GM12878 (cell line): ENCODE data around the gene EIF4E2. TPM values are rescaled to one million over a fixed set of nuclear protein-coding genes. Genes with fewer than 3 reads are reported as not detected.

Experiments
- ATAC-seq: fragments of 200-7000 bp; cut with Tn5 transposase; 3 replicates; pipeline ENCODE4 v1.9.1; 2020; ENCODE audit warnings: mild to moderate bottlenecking, moderate library complexity
- BruUV-seq: library from RNA; stranded (reverse); fragments of 400-500 nt; replicated peaks from 2 replicates; lab custom pipeline; 2021; lab: Mats Ljungman, UMichigan
- CTCF ChIA-PET: fragments of 300-600 bp; sonication (Branson Sonifier 250); formaldehyde crosslinking; extraction: SDS; loops from one replicate; lab custom pipeline; 2021; ENCODE audit warnings: inconsistent platforms; lab: Yijun Ruan, JAX
- POLR2A ChIA-PET: fragments of 350-600 bp; formaldehyde crosslinking; extraction: SDS; loops from one replicate; lab custom pipeline; 2021; ENCODE audit warnings: inconsistent platforms; lab: Charles Lee
- RAD21 ChIA-PET: fragments of 300-600 bp; sonication (Branson Sonifier 250); formaldehyde crosslinking; loops from one replicate; lab custom pipeline; 2023; ENCODE audit warnings: antibody characterized with exemption; ENCODE audit not compliant: unreplicated experiment; lab: Charles Lee
- SMC1A ChIA-PET: fragments of 300-600 bp; sonication (Branson Sonifier 250); formaldehyde crosslinking; loops from one replicate; lab custom pipeline; 2023; ENCODE audit not compliant: unreplicated experiment, uncharacterized antibody; lab: Charles Lee
- DNase-seq: peaks from one replicate; pipeline ENCODE4 v3.0.0-alpha.2; 2011; ENCODE audit warnings: low read depth, low spot score
- FAIRE-seq: peaks from 3 replicates; lab custom pipeline; 2011; peaks lifted over from hg19 to GRCh38; lab: Jason Lieb, UNC
- H2AFZ ChIP-seq: 2 replicates; pipeline ENCODE4 v1.6.0; 2011; ENCODE audit warnings: low read depth, low read length, control low read depth; ENCODE audit not compliant: control insufficient read depth
- H3K27ac ChIP-seq: 2 replicates; pipeline ENCODE4 v1.5.1; 2011; ENCODE audit warnings: control low read depth; ENCODE audit not compliant: control insufficient read depth, insufficient read depth
- H3K27me3 ChIP-seq, 2 experiments: replicated peaks in 1 of 2; 2 replicates each; pipeline versions ENCODE4 v1.6.0 to v1.6.1; 2011; ENCODE audit warnings: low read length in 1 of 2; ENCODE audit not compliant: control insufficient read depth in 2 of 2, insufficient read depth in 2 of 2
- H3K36me3 ChIP-seq, 2 experiments: 2 replicates each; pipeline ENCODE4 v1.5.1; 2011; ENCODE audit warnings: low read length in 1 of 2; ENCODE audit not compliant: control insufficient read depth in 2 of 2, insufficient read depth in 2 of 2
- H3K4me1 ChIP-seq: 2 replicates; pipeline ENCODE4 v1.6.1; 2011; ENCODE audit warnings: mild to moderate bottlenecking, low read length, moderate library complexity, mixed read lengths; ENCODE audit not compliant: control insufficient read depth, insufficient read depth
- H3K4me2 ChIP-seq: 2 replicates; pipeline ENCODE4 v1.6.0; 2011; ENCODE audit warnings: control low read depth; ENCODE audit not compliant: control insufficient read depth, insufficient read depth
- H3K4me3 ChIP-seq: fragments of 200-600 bp; sonication (generic); 2 replicates; pipeline ENCODE4 v1.5.1; 2016
- H3K79me2 ChIP-seq: 2 replicates; pipeline ENCODE4 v1.6.0; 2011; ENCODE audit warnings: low read length; ENCODE audit not compliant: control insufficient read depth, insufficient read depth
- H3K9ac ChIP-seq: 2 replicates; pipeline ENCODE4 v1.8.0; 2011; ENCODE audit warnings: low read length, control low read depth, mixed read lengths; ENCODE audit not compliant: control insufficient read depth, insufficient read depth
- H3K9me3 ChIP-seq: replicated peaks from 3 replicates; pipeline ENCODE4 v1.5.1; 2011; ENCODE audit warnings: mild to moderate bottlenecking, low read length; ENCODE audit not compliant: control insufficient read depth, insufficient read depth
- H4K20me1 ChIP-seq: 2 replicates; pipeline ENCODE4 v1.6.0; 2011; ENCODE audit not compliant: control insufficient read depth, insufficient read depth
- BHLHE40 ChIP-seq, 2 experiments: fragments of 450-650 bp in 1 of 2; IDR thresholded peaks; 2 replicates each; pipeline ENCODE4 v1.6.1; 2011 to 2017; ENCODE audit warnings: low read depth in 2 of 2, borderline replicate concordance in 1 of 2, improper control_type of control experiment in 1 of 2, low read length in 1 of 2, mild to moderate bottlenecking in 1 of 2
- ETV6 ChIP-seq, 2 experiments: fragments of 450-650 bp in 1 of 2; IDR thresholded peaks in 1 of 2; conservative IDR thresholded peaks in 1 of 2; 2 replicates each; pipeline ENCODE4 v1.6.1; 2014; ENCODE audit warnings: antibody characterized with exemption in 1 of 2, borderline replicate concordance in 1 of 2, low read depth in 1 of 2, mild to moderate bottlenecking in 1 of 2, moderate library complexity in 1 of 2
- FOXM1 ChIP-seq: IDR thresholded peaks from 2 replicates; pipeline ENCODE4 v1.6.1; 2012; ENCODE audit warnings: low read depth, mild to moderate bottlenecking, inconsistent platforms, low read length, moderate library complexity
- LARP7 ChIP-seq: fragments of 450-650 bp; IDR thresholded peaks from 2 replicates; pipeline ENCODE4 v1.6.1; 2017; ENCODE audit warnings: mild to moderate bottlenecking
- MYC ChIP-seq: IDR thresholded peaks from 2 replicates; pipeline ENCODE4 v1.6.1; 2011; ENCODE audit warnings: mild to moderate bottlenecking, low read length, moderate library complexity, inconsistent platforms; ENCODE audit not compliant: insufficient read depth, insufficient replicate concordance, insufficient read length, severe bottlenecking
- NFXL1 ChIP-seq: fragments of 450-650 bp; IDR thresholded peaks from 2 replicates; pipeline ENCODE4 v1.6.1; 2017; ENCODE audit warnings: antibody characterized with exemption, mild to moderate bottlenecking, borderline replicate concordance
- RCOR1 ChIP-seq: conservative IDR thresholded peaks from 2 replicates; pipeline ENCODE4 v1.6.1; 2012; ENCODE audit warnings: low read depth, low read length, improper control_type of control experiment
- RELA ChIP-seq: fragments of 450-650 bp; IDR thresholded peaks from 2 replicates; pipeline ENCODE4 v1.8.0; 2014; ENCODE audit warnings: borderline replicate concordance; ENCODE audit not compliant: partially characterized antibody
- SREBF2 ChIP-seq: IDR thresholded peaks from 2 replicates; pipeline ENCODE4 v1.6.1; 2012; ENCODE audit warnings: mild to moderate bottlenecking, low read length
- TCF3 ChIP-seq: IDR thresholded peaks from 2 replicates; pipeline ENCODE4 v1.6.1; 2012; ENCODE audit warnings: low read depth, mild to moderate bottlenecking, low read length, borderline replicate concordance; ENCODE audit not compliant: insufficient read depth
- WRNIP1 ChIP-seq: IDR thresholded peaks from 2 replicates; pipeline ENCODE4 v1.6.1; 2011; ENCODE audit warnings: low read depth, low read length, improper control_type of control experiment, borderline replicate concordance
- YY1 ChIP-seq: IDR thresholded peaks from 2 replicates; pipeline ENCODE4 v1.6.1; 2011; ENCODE audit warnings: low read depth, mild to moderate bottlenecking, low read length
- WGBS: methylation state at CpG from one replicate; pipeline ENCODE4 v1.1.6; 2016; ENCODE audit warnings: low lambda C conversion rate; ENCODE audit not compliant: insufficient replicate concordance, insufficient coverage; ENCODE audit errors: missing lambda C conversion rate; 5-methylcytosine and 5-hydroxymethylcytosine counted together
- in situ Hi-C: fragments of 300-500 bp; cut with MboI; formaldehyde crosslinking; loops from 9 replicates; pipeline ENCODE4 v1.14.3; 2018; ENCODE audit warnings: mixed read lengths
- intact Hi-C: fragments of 100-400 bp; cut with micrococcal nuclease; formaldehyde crosslinking; loops from one replicate; pipeline ENCODE4 v1.14.2; 2022; ENCODE audit not compliant: unreplicated experiment
- polyA plus RNA-seq, 11 experiments: library from polyadenylated mRNA; depleted of rRNA in 4 of 11; unstranded in 6 of 11; stranded (reverse) in 5 of 11; fragments of >200 nt; fragmentation: Nextera tagmentation in 4 of 11; fragmentation: Illumina TruSeq in 1 of 11; extraction: Ambion mirVana in 4 of 11; extraction: Trizol in 1 of 11; gene quantifications; 1 replicate in 1 of 11; 2 replicates in 10 of 11; pipeline versions ENCODE4 v1.2.1 to v1.2.3, GENCODE V29; 2011 to 2016; ENCODE audit warnings: inconsistent platforms in 2 of 11, missing spikeins in 2 of 11, low read depth in 1 of 11
- total RNA-seq, 4 experiments: library from RNA; depleted of rRNA in 3 of 4; stranded (reverse); fragments of >200 nt in 3 of 4; fragmentation: Illumina TruSeq in 1 of 4; extraction: Trizol in 1 of 4; gene quantifications; 2 replicates each; pipeline versions ENCODE4 v1.2.1 to v1.2.3, GENCODE V29; 2013 to 2021
- TF ChIP-seq, protein P1 (sequence below): IDR thresholded peaks from 2 replicates; pipeline ENCODE4 v1.6.1; 2012; ENCODE audit warnings: mild to moderate bottlenecking, low read depth, low read length
- TF ChIP-seq, protein P2 (sequence below): fragments of 450-650 bp; IDR thresholded peaks from 2 replicates; pipeline ENCODE4 v1.6.1; 2016; ENCODE audit warnings: mild to moderate bottlenecking
- TF ChIP-seq, protein P3 (sequence below): IDR thresholded peaks from 2 replicates; pipeline ENCODE4 v1.6.1; 2011; ENCODE audit warnings: low read depth, low read length, improper control_type of control experiment, borderline replicate concordance
- TF ChIP-seq, protein P4 (sequence below): fragments of 450-650 bp; formaldehyde crosslinking; IDR thresholded peaks from 2 replicates; pipeline ENCODE4 v1.4.0; 2022; ENCODE audit warnings: mild to moderate bottlenecking, moderate library complexity

The EIF4E2 gene
- total and polyA plus RNA-seq, 10 of the 15 experiments (the other 5 are each of a cell fraction or from before 2014, with no cell fraction given): 56.1 to 158 (median 110) TPM

DNA sequence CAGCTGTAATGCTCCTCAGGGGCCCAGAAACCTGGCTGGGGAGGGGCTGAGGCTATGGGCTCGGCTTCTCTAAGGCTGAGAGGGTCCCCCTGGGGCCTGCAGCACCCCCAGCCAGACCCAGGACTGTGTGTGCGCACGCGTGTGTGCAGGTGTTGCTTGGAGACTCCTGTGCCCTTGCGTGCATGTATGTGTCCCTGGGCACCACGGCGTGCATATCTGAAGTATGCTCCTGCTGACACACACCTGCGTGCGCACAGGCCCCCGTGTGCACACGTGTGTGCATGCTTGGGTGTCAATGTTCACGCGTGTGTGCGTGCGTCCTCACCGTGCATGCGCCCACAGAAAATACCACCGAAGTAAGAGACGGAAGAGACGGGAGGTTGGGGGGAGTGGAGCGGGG, 48.0 kb upstream of the EIF4E2 start:
- 9% methylated on average over 17 of the region's 21 CpGs for WGBS
- no peaks in the 10 kb centered on the region for H3K9me3 ChIP-seq
- H3K9ac ChIP-seq: no peak overlapping the region
- ChIA-PET CTCF (no interaction called here), POLR2A (no interaction called here), RAD21 (no interaction called here), SMC1A (no interaction called here)
- intact Hi-C loops (no loop called here), in situ Hi-C loops (no loop called here)
- DNase-seq (no peak), FAIRE-seq (no peak), ATAC-seq (no peak)
- H3K79me2 ChIP-seq: no peaks in the 10 kb centered on the region
- H2AFZ ChIP-seq: no peak overlapping the region
- BruUV-seq: no TSS peak
- no peaks in the 10 kb centered on the region for H4K20me1 ChIP-seq
- H3K4me1 ChIP-seq: no peaks in the 10 kb centered on the region
- no peak overlapping the region for H3K4me2 ChIP-seq
- H3K4me3 ChIP-seq: no peak overlapping the region
- H3K27me3 ChIP-seq: peaks cover 5 to 12% of the 10 kb centered on the region in 2 experiments
- H3K27ac ChIP-seq: no peak overlapping the region
- no peaks in the 10 kb centered on the region for H3K36me3 ChIP-seq
- TF ChIP-seq, protein P1, sequence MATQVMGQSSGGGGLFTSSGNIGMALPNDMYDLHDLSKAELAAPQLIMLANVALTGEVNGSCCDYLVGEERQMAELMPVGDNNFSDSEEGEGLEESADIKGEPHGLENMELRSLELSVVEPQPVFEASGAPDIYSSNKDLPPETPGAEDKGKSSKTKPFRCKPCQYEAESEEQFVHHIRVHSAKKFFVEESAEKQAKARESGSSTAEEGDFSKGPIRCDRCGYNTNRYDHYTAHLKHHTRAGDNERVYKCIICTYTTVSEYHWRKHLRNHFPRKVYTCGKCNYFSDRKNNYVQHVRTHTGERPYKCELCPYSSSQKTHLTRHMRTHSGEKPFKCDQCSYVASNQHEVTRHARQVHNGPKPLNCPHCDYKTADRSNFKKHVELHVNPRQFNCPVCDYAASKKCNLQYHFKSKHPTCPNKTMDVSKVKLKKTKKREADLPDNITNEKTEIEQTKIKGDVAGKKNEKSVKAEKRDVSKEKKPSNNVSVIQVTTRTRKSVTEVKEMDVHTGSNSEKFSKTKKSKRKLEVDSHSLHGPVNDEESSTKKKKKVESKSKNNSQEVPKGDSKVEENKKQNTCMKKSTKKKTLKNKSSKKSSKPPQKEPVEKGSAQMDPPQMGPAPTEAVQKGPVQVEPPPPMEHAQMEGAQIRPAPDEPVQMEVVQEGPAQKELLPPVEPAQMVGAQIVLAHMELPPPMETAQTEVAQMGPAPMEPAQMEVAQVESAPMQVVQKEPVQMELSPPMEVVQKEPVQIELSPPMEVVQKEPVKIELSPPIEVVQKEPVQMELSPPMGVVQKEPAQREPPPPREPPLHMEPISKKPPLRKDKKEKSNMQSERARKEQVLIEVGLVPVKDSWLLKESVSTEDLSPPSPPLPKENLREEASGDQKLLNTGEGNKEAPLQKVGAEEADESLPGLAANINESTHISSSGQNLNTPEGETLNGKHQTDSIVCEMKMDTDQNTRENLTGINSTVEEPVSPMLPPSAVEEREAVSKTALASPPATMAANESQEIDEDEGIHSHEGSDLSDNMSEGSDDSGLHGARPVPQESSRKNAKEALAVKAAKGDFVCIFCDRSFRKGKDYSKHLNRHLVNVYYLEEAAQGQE: no peak
- TF ChIP-seq ETV6 (conservative IDR thresholded peaks at IDR 0.05 in 1 of 2, IDR thresholded peaks at IDR 0.05 in 1 of 2; ENCODE audit: borderline replicate concordance in 1 of 2, low read depth in 1 of 2) (no peak), SREBF2 (no peak), WRNIP1 (no peak), NFXL1 (no peak), MYC (no peak), RELA (no peak), TCF3 (no peak), LARP7 (no peak), RCOR1 (no peak), BHLHE40 (IDR thresholded peaks at IDR 0.05; ENCODE audit: borderline replicate concordance in 1 of 2, low read depth in 2 of 2, low read length in 1 of 2) (no peak), YY1 (no peak), FOXM1 (no peak)
- TF ChIP-seq, protein P2, sequence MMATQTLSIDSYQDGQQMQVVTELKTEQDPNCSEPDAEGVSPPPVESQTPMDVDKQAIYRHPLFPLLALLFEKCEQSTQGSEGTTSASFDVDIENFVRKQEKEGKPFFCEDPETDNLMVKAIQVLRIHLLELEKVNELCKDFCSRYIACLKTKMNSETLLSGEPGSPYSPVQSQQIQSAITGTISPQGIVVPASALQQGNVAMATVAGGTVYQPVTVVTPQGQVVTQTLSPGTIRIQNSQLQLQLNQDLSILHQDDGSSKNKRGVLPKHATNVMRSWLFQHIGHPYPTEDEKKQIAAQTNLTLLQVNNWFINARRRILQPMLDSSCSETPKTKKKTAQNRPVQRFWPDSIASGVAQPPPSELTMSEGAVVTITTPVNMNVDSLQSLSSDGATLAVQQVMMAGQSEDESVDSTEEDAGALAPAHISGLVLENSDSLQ: no peak
- TF ChIP-seq, protein P3, sequence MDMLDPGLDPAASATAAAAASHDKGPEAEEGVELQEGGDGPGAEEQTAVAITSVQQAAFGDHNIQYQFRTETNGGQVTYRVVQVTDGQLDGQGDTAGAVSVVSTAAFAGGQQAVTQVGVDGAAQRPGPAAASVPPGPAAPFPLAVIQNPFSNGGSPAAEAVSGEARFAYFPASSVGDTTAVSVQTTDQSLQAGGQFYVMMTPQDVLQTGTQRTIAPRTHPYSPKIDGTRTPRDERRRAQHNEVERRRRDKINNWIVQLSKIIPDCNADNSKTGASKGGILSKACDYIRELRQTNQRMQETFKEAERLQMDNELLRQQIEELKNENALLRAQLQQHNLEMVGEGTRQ: no peak
- TF ChIP-seq, protein P4, sequence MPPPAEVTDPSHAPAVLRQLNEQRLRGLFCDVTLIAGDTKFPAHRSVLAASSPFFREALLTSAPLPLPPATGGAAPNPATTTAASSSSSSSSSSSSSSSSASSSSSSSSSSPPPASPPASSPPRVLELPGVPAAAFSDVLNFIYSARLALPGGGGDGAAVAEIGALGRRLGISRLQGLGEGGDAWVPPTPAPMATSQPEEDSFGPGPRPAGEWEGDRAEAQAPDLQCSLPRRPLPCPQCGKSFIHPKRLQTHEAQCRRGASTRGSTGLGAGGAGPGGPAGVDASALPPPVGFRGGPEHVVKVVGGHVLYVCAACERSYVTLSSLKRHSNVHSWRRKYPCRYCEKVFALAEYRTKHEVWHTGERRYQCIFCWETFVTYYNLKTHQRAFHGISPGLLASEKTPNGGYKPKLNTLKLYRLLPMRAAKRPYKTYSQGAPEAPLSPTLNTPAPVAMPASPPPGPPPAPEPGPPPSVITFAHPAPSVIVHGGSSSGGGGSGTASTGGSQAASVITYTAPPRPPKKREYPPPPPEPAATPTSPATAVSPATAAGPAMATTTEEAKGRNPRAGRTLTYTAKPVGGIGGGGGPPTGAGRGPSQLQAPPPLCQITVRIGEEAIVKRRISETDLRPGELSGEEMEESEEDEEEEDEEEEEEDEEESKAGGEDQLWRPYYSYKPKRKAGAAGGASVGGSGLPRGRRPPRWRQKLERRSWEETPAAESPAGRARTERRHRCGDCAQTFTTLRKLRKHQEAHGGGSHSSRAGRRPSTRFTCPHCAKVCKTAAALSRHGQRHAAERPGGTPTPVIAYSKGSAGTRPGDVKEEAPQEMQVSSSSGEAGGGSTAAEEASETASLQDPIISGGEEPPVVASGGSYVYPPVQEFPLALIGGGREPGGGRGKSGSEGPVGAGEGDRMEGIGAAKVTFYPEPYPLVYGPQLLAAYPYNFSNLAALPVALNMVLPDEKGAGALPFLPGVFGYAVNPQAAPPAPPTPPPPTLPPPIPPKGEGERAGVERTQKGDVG (CRISPR knock-in tag): no peak
